Peyer's patch (tissue), 4 donors: ENCODE measurements around the gene HTR4.

Experiments used
- CTCF ChIP-seq, 6 experiments: fragments of 450-650 bp in 4 of 6; fragments of 200-600 bp in 2 of 6; sonication (generic) in 1 of 6; IDR thresholded peaks; one replicate each; pipeline ENCODE4 v1.5.1; 2017 to 2019; ENCODE audit warnings: antibody characterized with exemption in 6 of 6, mild to moderate bottlenecking in 3 of 6, moderate library complexity in 1 of 6
- POLR2A ChIP-seq, 2 donors: fragments of 450-650 bp; IDR thresholded peaks; one replicate each; pipeline ENCODE4 v1.5.1; 2017; ENCODE audit warnings: antibody characterized with exemption in 2 of 2, mild to moderate bottlenecking in 2 of 2, moderate library complexity in 2 of 2

GRCh38 chr5:148458036-148458888 is 196.1 kb downstream of the HTR4 start:
- TF ChIP-seq CTCF (IDR thresholded peaks at IDR 0.05) (no peak), POLR2A (IDR thresholded peaks at IDR 0.05) (no peak)
